Calu3 (cell line): ENCODE data around the gene TMEM270. TPM values are rescaled to one million over a fixed set of nuclear protein-coding genes. Genes with fewer than 3 reads are reported as not detected.

Experiments
- BruUV-seq: library from RNA; stranded (reverse); fragments of 400-500 nt; replicated peaks from 2 replicates; lab custom pipeline; 2021; lab: Mats Ljungman, UMichigan
- CTCF ChIA-PET: fragments of 300-600 bp; sonication (Branson Sonifier 250); formaldehyde crosslinking; loops from one replicate; lab custom pipeline; 2022; ENCODE audit warnings: antibody characterized with exemption; lab: Charles Lee
- DNase-seq: peaks from one replicate; pipeline ENCODE4 v3.0.0; 2022
- H3K27ac Mint-ChIP-seq: one replicate; pipeline ENCODE4 v1.8.0; 2022; ENCODE audit warnings: mixed read lengths; ENCODE audit not compliant: unreplicated experiment
- H3K27me3 Mint-ChIP-seq: one replicate; pipeline ENCODE4 v1.8.0; 2022; ENCODE audit warnings: mixed read lengths; ENCODE audit not compliant: unreplicated experiment
- H3K36me3 Mint-ChIP-seq: one replicate; pipeline ENCODE4 v1.8.0; 2022; ENCODE audit warnings: mild to moderate bottlenecking, moderate library complexity, mixed read lengths; ENCODE audit not compliant: insufficient read depth, unreplicated experiment
- H3K4me1 Mint-ChIP-seq: one replicate; pipeline ENCODE4 v1.8.0; 2022; ENCODE audit warnings: mild to moderate bottlenecking, low read depth, mixed read lengths; ENCODE audit not compliant: unreplicated experiment
- H3K4me3 Mint-ChIP-seq: one replicate; pipeline ENCODE4 v1.8.0; 2022; ENCODE audit warnings: mild to moderate bottlenecking, low read depth, moderate library complexity, mixed read lengths; ENCODE audit not compliant: unreplicated experiment
- H3K9me3 Mint-ChIP-seq: one replicate; pipeline ENCODE4 v1.8.0; 2022; ENCODE audit warnings: low read depth, mixed read lengths; ENCODE audit not compliant: unreplicated experiment
- CTCF ChIP-seq: fragments of 200-600 bp; IDR thresholded peaks from one replicate; pipeline ENCODE4 v1.8.0; 2022; ENCODE audit warnings: antibody characterized with exemption; ENCODE audit not compliant: unreplicated experiment
- intact Hi-C: fragments of 100-400 bp; cut with micrococcal nuclease; formaldehyde crosslinking; loops from one replicate; pipeline ENCODE4 v1.10.0; 2022; ENCODE audit not compliant: unreplicated experiment
- total RNA-seq: library from RNA; stranded (reverse); gene quantifications from 2 replicates; pipeline ENCODE4 v1.2.3, GENCODE V29; 2022

TMEM270 gene
- total RNA-seq, 1 experiment from 2014 or later = 0.59 TPM

GRCh38 chr7:73912223-73912622 lies 51.3 kb downstream of the TMEM270 start:
- BruUV-seq = no TSS peak
- Mint-ChIP-seq H3K27ac (no peak overlapping the region), H3K4me3 (no peak overlapping the region), H3K4me1 (no peaks in the 10 kb centered on the region), H3K36me3 (no peaks in the 10 kb centered on the region), H3K9me3 (no peaks in the 10 kb centered on the region), H3K27me3 (peaks cover 48% of the 10 kb centered on the region)
- CTCF ChIA-PET = interaction anchor here (0.6 to 0.7 kb wide), 2 partner anchors 11 to 48 kb away, joined by 3 read pairs; no protein-coding TSS in a partner anchor
- intact Hi-C loops = no loop called here
- TF ChIP-seq CTCF = no peak
- DNase-seq = no peak

Other genes starting within 250 kb of the TMEM270 start
- 1.1 and 3.0 TPM in 2 replicates for gene MLXIPL, start 236.6 kb upstream of the TMEM270 start, total RNA-seq
- 0.94 and 1.3 TPM in 2 replicates for gene VPS37D, start 193.3 kb upstream of the TMEM270 start, total RNA-seq
- gene DNAJC30, start 177.7 kb upstream of the TMEM270 start, total RNA-seq = 10.1 and 10.5 TPM in 2 replicates
- 73.5 and 75.8 TPM in 2 replicates for gene BUD23, start 177.6 kb upstream of the TMEM270 start, total RNA-seq
- 26.1 and 26.2 TPM in 2 replicates for gene STX1A, start 141.5 kb upstream of the TMEM270 start, total RNA-seq
- 67.7 and 85.2 TPM in 2 replicates for gene ABHD11, start 122.4 kb upstream of the TMEM270 start, total RNA-seq
- gene CLDN3, start 90.9 kb upstream of the TMEM270 start, total RNA-seq = 122 and 135 TPM in 2 replicates
- gene CLDN4, start 30.2 kb upstream of the TMEM270 start, total RNA-seq = 283 and 325 TPM in 2 replicates
- gene METTL27, start 18.6 kb upstream of the TMEM270 start, total RNA-seq = 14.3 TPM in 2 replicates
- gene ELN, start 167.0 kb downstream of the TMEM270 start, total RNA-seq = 0.39 and 0.42 TPM in 2 replicates
- gene LIMK1, start 222.6 kb downstream of the TMEM270 start, total RNA-seq = 32.2 and 34.4 TPM in 2 replicates